GM12878 (cell line): ENCODE results near the gene ZNF483. TPM values are rescaled to one million over a fixed set of nuclear protein-coding genes. Genes with fewer than 3 reads are reported as not detected.

Experiments used
- ATAC-seq: fragments of 200-7000 bp; cut with Tn5 transposase; 3 replicates; pipeline ENCODE4 v1.9.1; 2020; ENCODE audit warnings: mild to moderate bottlenecking, moderate library complexity
- BruUV-seq: library from RNA; stranded (reverse); fragments of 400-500 nt; replicated peaks from 2 replicates; lab custom pipeline; 2021; lab: Mats Ljungman, UMichigan
- CTCF ChIA-PET: fragments of 300-600 bp; sonication (Branson Sonifier 250); formaldehyde crosslinking; extraction: SDS; loops from one replicate; lab custom pipeline; 2021; ENCODE audit warnings: inconsistent platforms; lab: Yijun Ruan, JAX
- POLR2A ChIA-PET: fragments of 350-600 bp; formaldehyde crosslinking; extraction: SDS; loops from one replicate; lab custom pipeline; 2021; ENCODE audit warnings: inconsistent platforms; lab: Charles Lee
- RAD21 ChIA-PET: fragments of 300-600 bp; sonication (Branson Sonifier 250); formaldehyde crosslinking; loops from one replicate; lab custom pipeline; 2023; ENCODE audit warnings: antibody characterized with exemption; ENCODE audit not compliant: unreplicated experiment; lab: Charles Lee
- SMC1A ChIA-PET: fragments of 300-600 bp; sonication (Branson Sonifier 250); formaldehyde crosslinking; loops from one replicate; lab custom pipeline; 2023; ENCODE audit not compliant: unreplicated experiment, uncharacterized antibody; lab: Charles Lee
- DNase-seq: peaks from one replicate; pipeline ENCODE4 v3.0.0-alpha.2; 2011; ENCODE audit warnings: low read depth, low spot score
- FAIRE-seq: peaks from 3 replicates; lab custom pipeline; 2011; peaks lifted over from hg19 to GRCh38; lab: Jason Lieb, UNC
- H2AFZ ChIP-seq: 2 replicates; pipeline ENCODE4 v1.6.0; 2011; ENCODE audit warnings: low read depth, low read length, control low read depth; ENCODE audit not compliant: control insufficient read depth
- H3K27ac ChIP-seq: 2 replicates; pipeline ENCODE4 v1.5.1; 2011; ENCODE audit warnings: control low read depth; ENCODE audit not compliant: control insufficient read depth, insufficient read depth
- H3K27me3 ChIP-seq, 2 experiments: replicated peaks in 1 of 2; 2 replicates each; pipeline versions ENCODE4 v1.6.0 to v1.6.1; 2011; ENCODE audit warnings: low read length in 1 of 2; ENCODE audit not compliant: control insufficient read depth in 2 of 2, insufficient read depth in 2 of 2
- H3K36me3 ChIP-seq, 2 experiments: 2 replicates each; pipeline ENCODE4 v1.5.1; 2011; ENCODE audit warnings: low read length in 1 of 2; ENCODE audit not compliant: control insufficient read depth in 2 of 2, insufficient read depth in 2 of 2
- H3K4me1 ChIP-seq: 2 replicates; pipeline ENCODE4 v1.6.1; 2011; ENCODE audit warnings: mild to moderate bottlenecking, low read length, moderate library complexity, mixed read lengths; ENCODE audit not compliant: control insufficient read depth, insufficient read depth
- H3K4me2 ChIP-seq: 2 replicates; pipeline ENCODE4 v1.6.0; 2011; ENCODE audit warnings: control low read depth; ENCODE audit not compliant: control insufficient read depth, insufficient read depth
- H3K4me3 ChIP-seq: fragments of 200-600 bp; sonication (generic); 2 replicates; pipeline ENCODE4 v1.5.1; 2016
- H3K79me2 ChIP-seq: 2 replicates; pipeline ENCODE4 v1.6.0; 2011; ENCODE audit warnings: low read length; ENCODE audit not compliant: control insufficient read depth, insufficient read depth
- H3K9ac ChIP-seq: 2 replicates; pipeline ENCODE4 v1.8.0; 2011; ENCODE audit warnings: low read length, control low read depth, mixed read lengths; ENCODE audit not compliant: control insufficient read depth, insufficient read depth
- H3K9me3 ChIP-seq: replicated peaks from 3 replicates; pipeline ENCODE4 v1.5.1; 2011; ENCODE audit warnings: mild to moderate bottlenecking, low read length; ENCODE audit not compliant: control insufficient read depth, insufficient read depth
- H4K20me1 ChIP-seq: 2 replicates; pipeline ENCODE4 v1.6.0; 2011; ENCODE audit not compliant: control insufficient read depth, insufficient read depth
- ATF7 ChIP-seq: fragments of 450-650 bp; IDR thresholded peaks from 2 replicates; pipeline ENCODE4 v1.6.1; 2016; ENCODE audit warnings: low read depth, mild to moderate bottlenecking
- EZH2 ChIP-seq: IDR thresholded peaks from 2 replicates; pipeline ENCODE4 v1.6.1; 2012; ENCODE audit warnings: low read depth, mild to moderate bottlenecking, control low read depth, inconsistent platforms, low read length, borderline replicate concordance; ENCODE audit not compliant: control insufficient read depth
- FOXM1 ChIP-seq: IDR thresholded peaks from 2 replicates; pipeline ENCODE4 v1.6.1; 2012; ENCODE audit warnings: low read depth, mild to moderate bottlenecking, inconsistent platforms, low read length, moderate library complexity
- GATAD2B ChIP-seq: fragments of 450-650 bp; conservative IDR thresholded peaks from 2 replicates; pipeline ENCODE4 v1.6.1; 2017; ENCODE audit warnings: low read depth, mild to moderate bottlenecking, moderate library complexity
- IRF5 ChIP-seq: fragments of 450-650 bp; IDR thresholded peaks from 2 replicates; pipeline ENCODE4 v1.6.1; 2017; ENCODE audit warnings: borderline replicate concordance
- MEF2A ChIP-seq: IDR thresholded peaks from 2 replicates; pipeline ENCODE4 v1.6.1; 2011; ENCODE audit warnings: low read depth, mild to moderate bottlenecking, low read length, moderate library complexity; ENCODE audit not compliant: insufficient read depth
- MXI1 ChIP-seq: fragments of 150-350 bp; IDR thresholded peaks from 2 replicates; pipeline ENCODE4 v1.6.1; 2011; ENCODE audit warnings: low read depth, mild to moderate bottlenecking, inconsistent platforms, low read length, improper control_type of control experiment
- POLR2AphosphoS2 ChIP-seq: IDR thresholded peaks from 2 replicates; pipeline ENCODE4 v1.6.1; 2011; ENCODE audit warnings: low read depth, mild to moderate bottlenecking, low read length, improper control_type of control experiment, moderate library complexity
- RAD51 ChIP-seq: fragments of 450-650 bp; IDR thresholded peaks from 2 replicates; pipeline ENCODE4 v1.6.1; 2016; ENCODE audit warnings: moderate library complexity, mild to moderate bottlenecking, inconsistent platforms
- SUZ12 ChIP-seq: fragments of 200-600 bp; sonication (generic); IDR thresholded peaks from one replicate; pipeline ENCODE4 v1.6.1; 2018; ENCODE audit warnings: antibody characterized with exemption, mild to moderate bottlenecking; ENCODE audit not compliant: unreplicated experiment
- USF1 ChIP-seq: IDR thresholded peaks from 2 replicates; pipeline ENCODE4 v1.6.1; 2011; ENCODE audit warnings: borderline replicate concordance, low read depth, mild to moderate bottlenecking, moderate library complexity, mixed read lengths, low read length; ENCODE audit not compliant: insufficient read depth; ENCODE audit errors: extremely low read length
- YBX1 ChIP-seq: fragments of 450-650 bp; IDR thresholded peaks from 2 replicates; pipeline ENCODE4 v1.6.1; 2016; ENCODE audit warnings: antibody characterized with exemption
- ZNF592 ChIP-seq: fragments of 450-650 bp; IDR thresholded peaks from 2 replicates; pipeline ENCODE4 v1.6.1; 2017; ENCODE audit warnings: mild to moderate bottlenecking, moderate library complexity
- ZZZ3 ChIP-seq: IDR thresholded peaks from 2 replicates; pipeline ENCODE4 v1.6.1; 2011; ENCODE audit warnings: low read depth; ENCODE audit not compliant: control insufficient read depth, insufficient read length
- WGBS: methylation state at CpG from one replicate; pipeline ENCODE4 v1.1.6; 2016; ENCODE audit warnings: low lambda C conversion rate; ENCODE audit not compliant: insufficient replicate concordance, insufficient coverage; ENCODE audit errors: missing lambda C conversion rate; 5-methylcytosine and 5-hydroxymethylcytosine counted together
- in situ Hi-C: fragments of 300-500 bp; cut with MboI; formaldehyde crosslinking; loops from 9 replicates; pipeline ENCODE4 v1.14.3; 2018; ENCODE audit warnings: mixed read lengths
- intact Hi-C: fragments of 100-400 bp; cut with micrococcal nuclease; formaldehyde crosslinking; loops from one replicate; pipeline ENCODE4 v1.14.2; 2022; ENCODE audit not compliant: unreplicated experiment
- polyA plus RNA-seq, 11 experiments: library from polyadenylated mRNA; depleted of rRNA in 4 of 11; unstranded in 6 of 11; stranded (reverse) in 5 of 11; fragments of >200 nt; fragmentation: Nextera tagmentation in 4 of 11; fragmentation: Illumina TruSeq in 1 of 11; extraction: Ambion mirVana in 4 of 11; extraction: Trizol in 1 of 11; gene quantifications; 1 replicate in 1 of 11; 2 replicates in 10 of 11; pipeline versions ENCODE4 v1.2.1 to v1.2.3, GENCODE V29; 2011 to 2016; ENCODE audit warnings: inconsistent platforms in 2 of 11, missing spikeins in 2 of 11, low read depth in 1 of 11
- total RNA-seq, 4 experiments: library from RNA; depleted of rRNA in 3 of 4; stranded (reverse); fragments of >200 nt in 3 of 4; fragmentation: Illumina TruSeq in 1 of 4; extraction: Trizol in 1 of 4; gene quantifications; 2 replicates each; pipeline versions ENCODE4 v1.2.1 to v1.2.3, GENCODE V29; 2013 to 2021

ZNF483 gene
- total and polyA plus RNA-seq, 10 of the 15 experiments (the other 5 are each of a cell fraction or from before 2014, with no cell fraction given), result 0.03 to 0.76 (median 0.26) TPM; not detected in 1

GRCh38 chr9:111613436-111614040 lies 88.6 kb downstream of the ZNF483 start (continued):
- TF ChIP-seq EZH2, result no peak

- Histone ChIP-seq H3K9me3 (no peaks in the 10 kb centered on the region), H3K79me2 (no peaks in the 10 kb centered on the region), H3K4me1 (no peaks in the 10 kb centered on the region), H4K20me1 (no peaks in the 10 kb centered on the region), H2AFZ (no peak overlapping the region), H3K36me3 (no peaks in the 10 kb centered on the region), H3K9ac (no peak overlapping the region), H3K27ac (no peak overlapping the region), H3K4me3 (no peak overlapping the region), H3K27me3 (no peaks in the 10 kb centered on the region; a peak in 1 of 4 replicates), H3K4me2 (no peak overlapping the region)
- BruUV-seq, result no TSS peak
- POLR2A ChIA-PET, result no interaction called here
- CTCF ChIA-PET, result interaction anchor here (0.7 kb wide), 2 partner anchors 9 to 17 kb away, joined by 3 to 4 read pairs; no protein-coding TSS in a partner anchor
- FAIRE-seq (no peak), DNase-seq (no peak), ATAC-seq (no peak)
- 24% methylated on average over 3 of the region's 3 CpGs for WGBS
- intact Hi-C loops, result no loop called here
- SMC1A ChIA-PET, result interaction anchor here (0.8 kb wide), 1 partner anchor 18 kb away, joined by 3 read pairs; no protein-coding TSS in a partner anchor
- in situ Hi-C loops, result no loop called here
- RAD21 ChIA-PET, result no interaction called here
- TF ChIP-seq POLR2AphosphoS2 (no peak), ZNF592 (no peak), YBX1 (no peak), MXI1 (no peak), MEF2A (no peak), USF1 (no peak), ATF7 (no peak), RAD51 (no peak), IRF5 (no peak), ZZZ3 (no peak), GATAD2B (no peak), SUZ12 (no peak), FOXM1 (no peak)
Observed at GRCh38 chr9:111615928-111616327, 90.9 kb downstream of the ZNF483 start.
